ENCODE data around the gene INHA.

INHA gene

DNA sequence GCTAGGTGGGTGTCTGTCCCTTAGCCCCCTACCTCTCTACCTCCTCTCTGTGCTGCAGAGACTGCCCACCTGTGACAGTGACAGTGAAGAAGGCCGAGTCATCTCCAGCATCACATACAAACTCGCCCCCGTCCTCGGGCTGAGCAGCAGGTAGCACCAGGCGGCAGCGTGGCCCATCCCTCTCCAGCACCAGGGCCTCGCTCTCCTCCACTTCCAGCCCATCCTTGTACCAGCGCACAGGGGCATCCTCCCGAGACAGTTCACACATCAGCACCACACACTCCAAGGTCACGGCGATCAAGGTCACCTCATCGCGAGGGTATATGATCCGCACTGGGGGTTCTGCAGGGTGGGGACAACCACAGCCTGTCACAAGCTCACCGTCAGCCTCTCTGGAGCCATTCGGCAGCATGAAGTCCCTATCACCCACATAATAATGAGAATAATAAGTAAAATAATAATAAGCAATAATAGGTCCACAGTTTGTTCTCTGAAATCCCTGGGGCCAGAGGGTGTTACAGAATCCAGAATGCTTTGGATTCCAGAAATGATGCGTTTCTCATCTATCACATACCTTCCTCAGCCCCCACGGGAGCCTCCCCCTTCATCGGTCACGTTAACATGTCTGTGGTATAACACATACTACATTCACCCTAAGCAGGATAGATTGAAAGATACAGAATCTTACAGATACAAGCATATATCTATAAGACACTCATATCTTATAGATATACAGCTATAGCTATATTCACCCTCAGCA, 12.8 kb upstream of the INHA start:
- no peak for DNase-seq

DNA sequence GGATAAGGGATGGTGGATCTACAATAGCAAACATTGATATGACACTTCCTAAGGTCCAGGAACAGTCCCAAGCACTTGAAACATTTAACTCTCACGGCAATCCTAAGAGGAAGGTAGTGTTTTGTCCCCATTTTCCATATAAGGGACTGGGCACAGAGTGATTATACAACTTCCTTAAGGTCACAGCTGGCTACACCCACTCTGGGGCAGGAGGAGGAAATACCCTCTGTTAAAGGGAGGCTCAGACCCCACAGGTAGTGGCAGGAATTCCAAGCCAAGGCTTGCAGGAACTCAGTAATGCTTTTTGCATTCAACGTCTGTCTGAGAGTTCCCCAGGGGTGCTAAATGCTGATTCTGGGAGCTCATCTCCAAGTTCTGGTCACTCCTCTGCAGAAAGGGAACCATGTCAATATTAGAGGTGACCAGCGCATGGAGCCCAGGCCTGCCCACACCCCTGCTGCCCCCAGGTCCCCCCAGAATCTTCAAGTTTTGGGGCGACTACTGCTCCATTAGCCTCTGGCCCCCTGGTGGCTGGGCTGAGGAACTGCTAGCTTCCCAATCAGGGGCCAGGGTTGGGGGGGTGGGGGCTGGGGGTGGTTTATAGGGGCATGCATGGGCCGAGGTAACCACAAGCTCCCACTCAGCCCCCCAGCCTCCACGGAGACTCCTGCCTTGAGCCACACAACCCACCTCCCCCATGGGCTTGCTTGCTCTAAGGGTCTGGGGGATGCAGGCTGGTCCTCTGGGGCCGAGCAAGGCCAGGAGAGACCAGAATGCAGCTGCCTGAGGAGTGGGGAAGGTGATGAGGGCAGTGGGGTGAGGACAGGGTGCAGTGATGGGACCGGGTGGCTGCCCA, 11.8 kb upstream of the INHA start:
- DNase-seq: no peak

DNA sequence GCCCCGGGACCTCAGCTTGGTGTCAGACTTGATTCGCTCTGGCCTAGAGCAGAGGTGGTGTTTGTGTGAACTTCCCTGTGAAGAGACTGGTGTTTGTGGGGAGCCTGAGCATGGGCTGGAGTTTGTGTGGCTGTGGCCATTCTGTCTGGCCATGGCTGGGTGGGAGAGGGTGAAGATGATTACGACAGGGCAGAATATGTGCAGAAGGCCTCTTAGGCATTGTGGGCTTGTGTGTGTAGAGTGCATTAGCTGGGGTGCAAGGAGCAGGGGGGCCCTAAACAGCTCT, 11.3 kb upstream of the INHA start:
- DNase-seq: no peak

DNA sequence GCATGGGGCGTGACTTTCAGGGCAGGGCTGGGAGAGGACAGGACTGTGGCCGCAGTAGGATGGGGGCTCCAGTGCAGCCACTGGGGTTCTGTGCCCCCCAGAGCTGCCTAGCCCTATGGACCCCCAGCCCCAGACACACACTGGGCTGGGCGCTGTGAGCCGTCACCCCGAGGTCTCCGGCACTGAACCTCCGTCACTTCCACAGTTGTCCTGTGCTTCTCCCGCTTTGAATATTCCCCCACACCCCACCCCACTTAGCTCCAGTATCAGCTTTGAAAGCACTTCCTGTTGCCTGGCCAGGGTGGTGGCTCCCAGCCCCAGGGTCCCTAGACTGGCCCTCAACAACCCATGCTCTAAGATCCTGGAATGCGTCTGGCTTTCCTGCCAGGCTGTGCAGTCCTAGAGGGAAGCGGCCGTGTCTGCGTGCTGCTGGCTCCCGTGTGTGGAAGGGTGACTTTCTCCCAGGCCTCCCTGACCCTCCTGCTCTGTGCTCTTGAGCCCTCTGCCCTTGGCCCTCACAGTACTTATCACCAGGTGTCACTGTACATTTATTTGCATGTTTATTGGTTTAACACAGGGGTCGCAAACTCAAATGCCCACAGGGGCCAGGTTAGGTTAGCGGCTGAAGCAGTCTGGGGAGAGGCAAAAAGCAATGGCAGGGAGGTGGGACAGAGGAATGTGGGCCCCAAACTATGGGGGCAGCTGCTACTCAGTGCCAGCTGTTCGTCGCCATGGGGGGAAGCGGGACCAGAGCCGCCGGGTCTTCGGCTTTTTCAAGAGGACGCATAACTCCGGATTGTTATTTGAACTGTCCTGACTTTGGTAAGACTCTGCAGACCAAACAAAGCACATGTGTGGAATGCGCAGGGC, 10.7 kb upstream of the INHA start:
- no peak for DNase-seq

DNA sequence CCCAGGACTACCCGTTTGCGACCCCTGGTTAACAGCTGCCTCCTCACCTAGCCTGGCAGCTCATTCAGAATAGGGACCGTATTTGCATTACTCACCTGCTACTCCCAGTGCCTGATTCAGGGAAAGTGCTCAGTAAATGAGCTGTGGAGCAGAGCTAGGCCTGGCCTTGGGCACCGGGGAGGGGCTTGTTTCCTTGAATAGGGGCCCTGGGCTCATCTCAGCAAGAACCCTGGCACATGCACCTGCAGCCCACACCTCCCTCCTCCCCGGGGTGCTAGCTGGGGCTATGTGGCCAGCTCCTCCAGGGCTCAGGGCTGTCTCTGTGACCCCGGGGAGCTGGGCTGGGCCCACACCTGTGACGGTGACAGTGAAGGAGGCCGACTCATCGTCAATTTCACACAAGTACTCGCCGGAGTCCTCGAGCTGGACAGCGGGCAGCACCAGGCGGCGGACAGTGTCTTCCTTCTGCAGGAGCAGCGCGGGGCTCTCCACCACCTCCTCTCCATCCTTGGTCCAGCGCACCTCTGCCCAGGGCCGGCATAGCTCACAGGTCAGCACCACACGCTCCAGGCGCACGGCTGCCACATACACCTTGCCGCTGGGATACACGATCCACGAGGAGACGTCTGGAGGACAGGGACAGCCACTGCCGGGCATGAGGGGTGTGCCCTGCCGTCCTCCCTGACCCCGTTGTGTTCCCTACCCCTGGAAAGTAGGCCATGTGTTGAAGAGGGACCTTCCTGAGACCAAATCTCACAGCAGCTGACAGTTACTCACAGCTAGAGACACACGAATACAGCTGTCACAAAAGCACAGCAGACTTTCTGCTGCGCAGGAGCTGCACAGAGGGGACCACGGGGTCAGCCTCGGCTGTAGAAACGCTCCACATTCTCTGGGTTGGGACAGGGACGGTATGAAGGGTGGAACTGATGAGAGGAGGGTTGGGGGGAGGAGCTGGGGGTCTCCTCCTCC, 9.8 kb upstream of the INHA start:
- DNase-seq: no peak

DNA sequence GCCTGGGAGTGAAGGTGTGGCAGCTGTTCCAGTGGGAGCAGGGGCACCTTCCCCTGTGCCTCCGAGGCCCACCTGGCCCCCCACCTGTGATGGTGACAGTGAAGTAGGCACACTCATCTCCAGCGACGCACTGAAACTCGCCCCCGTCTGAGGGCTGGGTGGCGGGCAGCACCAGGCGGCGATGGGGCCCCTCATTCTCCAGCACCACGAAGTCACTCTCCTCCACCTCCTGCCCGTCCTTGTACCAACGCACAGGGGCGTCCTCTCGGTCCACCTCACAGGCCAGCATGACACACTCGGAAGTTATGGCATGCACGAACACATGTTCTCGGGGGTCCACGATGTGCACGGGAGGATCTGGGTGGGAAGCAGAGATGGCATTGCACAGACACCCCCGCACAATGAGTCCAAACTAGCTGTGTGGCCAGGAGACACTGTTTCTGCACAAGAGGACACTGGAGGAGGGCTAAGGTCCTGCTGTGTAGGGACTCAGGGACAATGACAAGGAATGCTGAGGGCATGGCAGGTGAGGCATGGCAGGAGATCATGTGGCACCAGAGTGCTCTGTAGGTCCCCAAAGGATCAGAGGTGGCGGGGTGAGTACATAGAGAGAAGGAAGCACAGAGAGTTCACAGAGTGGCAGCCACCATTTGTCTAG, 8.7 kb upstream of the INHA start:
- DNase-seq: no peak

DNA sequence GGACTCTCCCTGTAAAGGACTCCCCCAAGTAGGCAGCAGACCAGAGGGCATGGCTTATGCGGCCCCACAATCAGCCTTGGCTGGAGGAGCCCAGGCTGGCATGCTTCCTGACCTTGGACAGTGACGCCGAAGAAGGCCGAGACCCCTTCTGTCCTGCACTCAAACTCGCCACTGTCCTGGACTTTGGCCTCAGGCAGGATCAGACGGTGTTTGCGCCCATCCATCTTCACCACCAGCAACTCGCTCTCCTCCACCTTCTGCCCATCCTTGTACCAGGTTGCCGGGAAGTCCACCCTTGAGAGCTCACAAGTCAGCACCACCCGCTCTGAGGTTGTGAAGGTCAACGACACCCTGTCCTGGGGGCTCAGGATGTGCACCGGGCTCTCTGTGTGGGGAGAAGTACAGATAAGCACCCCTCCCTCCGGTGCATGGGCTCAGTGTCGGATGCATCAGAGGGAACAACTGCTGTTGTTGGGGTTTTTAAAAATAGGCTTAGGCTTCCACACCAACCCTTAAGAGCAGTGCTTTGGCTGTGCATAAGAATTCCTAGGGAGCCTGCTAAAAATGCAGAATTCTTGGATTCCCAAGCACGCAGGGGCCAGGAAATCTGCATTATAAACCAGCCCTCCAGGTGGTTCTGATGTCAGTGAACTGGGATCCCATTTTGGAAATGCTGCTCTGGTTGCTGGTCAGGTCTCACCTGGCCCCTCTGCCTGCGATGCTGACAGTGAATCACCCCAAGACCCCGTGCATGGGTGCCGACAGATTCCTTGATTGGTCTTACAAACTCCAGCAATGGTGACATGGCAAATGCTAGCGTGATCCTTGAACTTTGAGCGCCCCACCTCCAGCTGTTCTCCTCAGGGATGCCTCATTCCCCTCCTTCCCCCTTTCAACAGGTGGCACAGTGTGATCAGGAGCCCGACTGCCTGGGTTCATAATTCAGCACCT, 6.7 kb upstream of the INHA start:
- DNase-seq: no peak

DNA sequence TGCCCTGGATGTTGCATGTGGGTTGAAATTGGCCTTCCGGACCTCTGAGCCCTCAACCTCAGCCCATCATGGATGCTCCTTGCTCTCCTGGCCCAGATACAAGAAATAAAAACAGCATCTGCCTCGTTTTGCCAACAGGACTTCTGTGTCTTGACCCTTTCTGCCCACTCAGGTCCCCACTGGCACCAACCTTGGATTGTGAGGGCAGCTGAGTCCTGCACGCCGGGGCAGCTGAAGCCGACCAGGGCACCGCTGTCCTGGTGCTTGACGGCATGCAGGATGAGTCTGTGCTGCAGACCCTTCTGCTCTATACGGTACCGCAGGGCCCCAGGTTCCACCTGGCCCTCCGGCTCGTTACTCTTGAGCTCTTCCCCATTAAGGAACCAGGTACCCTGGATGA, 5.5 kb upstream of the INHA start:
- DNase-seq: no peak

DNA sequence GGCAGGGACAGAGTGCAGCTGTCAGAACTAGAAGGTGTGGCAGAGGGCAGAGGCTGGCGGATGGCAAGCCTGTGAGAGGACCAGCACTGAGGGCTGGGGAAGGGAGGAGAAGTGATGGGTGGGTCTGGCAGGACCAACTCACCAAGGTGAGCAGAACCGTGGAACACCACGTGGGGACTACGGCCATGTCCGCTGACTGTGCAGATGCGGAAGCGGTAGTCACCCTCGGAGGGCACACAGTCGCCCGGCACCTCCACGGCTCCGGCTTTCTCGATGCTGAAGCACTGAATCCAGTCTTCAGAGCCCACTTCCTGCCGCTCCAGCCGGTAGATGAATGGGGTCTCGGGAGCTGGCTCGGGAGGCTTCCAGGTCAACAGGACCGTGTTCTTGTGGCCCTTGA, 5.0 kb upstream of the INHA start:
- DNase-seq: no peak

DNA sequence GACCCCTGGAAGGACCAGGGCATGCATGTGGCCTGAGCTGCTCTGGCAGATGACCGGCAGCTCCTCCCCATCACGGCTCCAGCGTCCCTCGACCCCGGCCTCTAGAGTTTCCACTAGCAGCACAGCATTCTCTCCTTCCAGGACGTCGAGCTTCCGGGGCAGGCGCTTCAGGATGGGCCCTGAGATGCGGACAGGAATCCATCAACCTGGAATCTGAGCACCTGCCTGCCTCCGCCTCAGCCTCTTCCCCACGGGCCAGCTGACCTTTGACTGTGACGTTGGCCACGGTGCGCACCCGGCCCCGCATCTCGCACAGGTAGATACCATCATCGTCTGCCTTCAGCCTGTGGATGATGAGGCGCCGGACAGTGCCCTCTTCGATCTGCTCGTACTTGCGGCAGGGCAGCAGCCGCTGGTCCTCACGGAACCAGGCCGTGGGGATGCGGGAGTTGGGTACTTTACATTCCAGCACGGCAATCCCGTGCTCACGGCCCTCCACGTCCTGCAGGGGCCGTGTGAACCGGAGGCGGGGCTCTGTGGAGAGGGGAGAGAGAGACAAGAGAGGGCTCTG, 4.2 kb upstream of the INHA start:
- DNase-seq: no peak

DNA sequence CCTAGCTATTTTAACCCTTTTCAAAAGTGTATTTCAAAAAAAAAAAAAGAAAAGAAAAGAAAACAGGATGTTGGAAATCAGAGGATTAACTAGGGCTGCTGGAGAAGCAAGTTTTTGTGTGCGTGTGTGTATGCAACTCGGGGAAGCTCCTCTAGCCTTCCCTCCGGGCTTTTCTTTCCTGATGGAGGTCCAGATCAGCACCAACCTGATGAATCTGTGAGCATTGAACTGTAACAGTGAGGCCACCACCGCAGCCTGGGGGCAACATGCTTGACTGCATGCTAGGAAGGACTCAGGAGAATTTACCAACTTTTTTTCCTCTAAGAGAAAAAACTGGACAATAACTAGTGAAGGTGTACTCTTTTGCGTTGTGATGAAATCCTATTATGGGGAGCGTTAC, 3.1 kb upstream of the INHA start:
- no peak for DNase-seq

DNA sequence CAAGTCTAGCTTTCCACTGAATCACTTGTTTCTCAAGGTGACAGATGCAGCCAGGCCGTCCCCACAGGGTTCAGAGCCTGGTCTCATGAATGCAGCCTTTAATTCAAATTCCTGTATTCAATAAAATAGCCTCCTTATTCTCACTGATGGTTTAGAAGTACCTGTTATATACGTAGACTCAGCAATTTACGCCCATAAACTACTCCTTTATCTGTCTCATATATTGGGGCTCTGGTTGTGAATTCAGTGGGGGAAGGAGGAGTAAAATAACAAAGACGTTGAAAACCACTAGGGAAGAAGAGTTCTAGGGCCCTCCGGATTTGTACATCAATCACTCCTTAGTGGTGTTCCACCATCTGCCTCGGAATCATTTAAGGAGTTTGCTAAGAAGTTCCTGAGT, 2.5 kb upstream of the INHA start:
- DNase-seq: no peak

DNA sequence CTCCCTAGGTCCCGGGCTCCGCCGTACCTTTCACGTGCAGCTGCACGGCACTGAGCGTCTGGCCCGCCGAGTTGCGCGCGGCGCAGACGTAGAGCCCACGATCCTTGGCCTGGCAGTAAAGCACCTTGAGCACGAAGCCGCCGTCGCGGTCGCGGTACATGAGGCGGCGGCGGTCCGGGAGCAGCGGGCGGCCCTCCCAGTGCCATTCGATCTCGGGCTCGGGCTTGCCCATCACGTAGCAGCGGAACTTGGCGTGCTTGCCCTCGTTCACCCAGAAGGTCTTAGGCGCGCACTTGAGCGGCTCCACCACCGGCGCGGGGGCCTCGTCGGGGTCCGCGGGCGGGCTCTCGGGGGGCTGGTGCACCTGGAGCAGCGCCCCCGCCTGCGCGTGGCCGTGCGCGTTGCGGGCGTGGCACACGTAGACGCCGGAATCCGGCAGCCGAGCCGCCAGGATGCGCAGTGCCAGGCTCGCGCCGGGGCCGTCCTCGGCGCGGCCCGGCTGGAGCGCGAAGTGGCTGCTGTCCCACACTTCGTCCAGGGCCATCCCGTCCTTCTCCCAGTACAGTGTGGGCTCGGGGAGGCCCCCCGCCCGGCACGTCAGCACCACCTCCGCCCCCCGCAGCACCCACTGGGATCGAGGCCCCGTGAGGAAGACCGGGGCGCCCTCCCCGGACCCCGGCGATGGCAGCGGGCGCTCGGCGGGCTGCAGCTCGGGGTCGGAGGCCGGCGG, 1.8 kb upstream of the INHA start:
- DNase-seq: no peak

DNA sequence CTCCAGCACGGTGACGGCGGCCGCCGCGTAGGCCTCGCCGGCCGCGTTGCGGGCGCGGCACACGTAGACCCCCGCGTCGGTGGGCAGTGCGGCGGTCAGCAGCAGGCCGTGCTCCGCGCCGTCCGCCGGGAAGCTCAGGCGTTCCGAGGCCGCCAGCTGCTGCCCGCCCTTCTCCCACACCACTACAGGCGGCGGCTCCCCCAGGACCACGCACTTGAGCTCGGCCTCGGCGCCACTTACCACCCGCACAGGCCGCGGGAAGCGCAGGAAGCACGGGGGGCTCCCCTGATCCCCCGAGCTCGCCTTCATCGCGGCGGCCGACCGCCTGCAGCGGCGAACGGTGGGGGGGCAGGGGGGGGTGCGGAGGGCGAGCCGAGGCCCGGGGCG, 1.2 kb upstream of the INHA start:
- no peak for DNase-seq

DNA sequence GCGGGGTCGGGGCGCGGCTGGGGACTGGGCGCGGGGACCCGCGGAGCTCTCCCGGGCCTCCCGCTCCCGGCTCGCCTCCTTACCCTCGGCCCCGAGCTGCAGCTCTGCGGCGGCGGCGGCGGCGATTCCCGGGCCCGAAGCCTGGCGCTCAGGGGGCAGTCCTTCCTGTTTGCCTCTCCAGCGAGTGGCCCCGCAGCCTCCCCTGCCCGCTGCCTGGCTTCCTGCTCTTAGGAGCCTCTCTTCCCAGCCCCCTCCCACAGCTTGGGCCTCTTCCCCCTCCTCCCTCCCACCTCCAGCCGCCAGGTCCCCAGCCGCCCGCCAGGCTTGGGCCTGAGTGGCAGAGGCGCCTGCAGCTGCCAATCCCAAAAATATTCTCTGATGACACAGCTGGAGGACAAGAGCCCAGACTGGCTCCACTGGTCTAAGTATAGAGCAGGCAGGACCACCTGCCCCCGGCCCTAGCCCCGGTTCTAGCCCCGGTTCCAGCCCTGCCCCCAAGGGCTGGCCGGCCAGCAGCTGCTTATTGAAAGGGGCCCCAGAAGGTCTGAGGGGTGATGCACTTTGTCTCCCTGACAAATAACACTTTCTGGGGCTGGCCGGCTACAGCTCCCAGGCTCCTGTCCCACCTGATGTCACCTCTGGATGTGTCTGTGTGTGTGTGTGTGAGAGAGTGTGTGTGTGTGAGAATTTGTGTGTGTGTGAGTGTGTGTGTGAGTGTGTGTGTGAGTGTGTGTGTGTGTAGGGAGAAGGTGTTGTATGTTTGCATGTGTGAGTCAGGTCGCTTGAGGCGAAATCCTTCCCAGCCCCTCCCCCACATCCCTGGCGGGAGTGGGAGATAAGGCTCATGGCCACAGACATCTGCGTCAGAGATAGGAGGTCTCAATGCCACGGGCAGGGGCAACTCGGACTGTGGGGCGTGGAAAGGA, 536 bp upstream of the INHA start, which contains the start of gene OBSL1:
Gene OBSL1, minus strand, starts transcription at position 229 of the 926 bp plus-strand sequence. CDS start 307 bp downstream, outside the sequence.
- no peak for DNase-seq

DNA sequence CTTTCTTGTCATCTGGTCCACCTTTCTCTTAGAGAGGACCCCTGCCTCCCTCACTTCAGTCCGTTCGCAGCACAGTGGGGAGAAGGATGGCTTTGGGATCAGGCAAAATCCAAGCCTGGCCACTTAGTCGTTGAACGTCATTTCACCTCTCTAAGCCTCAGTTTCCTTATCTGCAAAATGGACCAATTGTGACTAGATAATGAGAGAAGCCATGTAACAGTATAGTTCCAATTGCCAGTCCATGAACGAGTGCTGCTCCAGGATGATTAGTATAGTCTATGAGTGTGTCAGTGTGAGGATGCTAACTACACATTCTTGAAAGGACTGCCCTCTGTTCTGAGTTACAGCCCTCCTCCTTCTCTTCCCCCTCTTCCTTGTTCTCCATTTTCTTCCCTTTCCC, 1.1 kb downstream of the INHA start:
- no peak for DNase-seq

DNA sequence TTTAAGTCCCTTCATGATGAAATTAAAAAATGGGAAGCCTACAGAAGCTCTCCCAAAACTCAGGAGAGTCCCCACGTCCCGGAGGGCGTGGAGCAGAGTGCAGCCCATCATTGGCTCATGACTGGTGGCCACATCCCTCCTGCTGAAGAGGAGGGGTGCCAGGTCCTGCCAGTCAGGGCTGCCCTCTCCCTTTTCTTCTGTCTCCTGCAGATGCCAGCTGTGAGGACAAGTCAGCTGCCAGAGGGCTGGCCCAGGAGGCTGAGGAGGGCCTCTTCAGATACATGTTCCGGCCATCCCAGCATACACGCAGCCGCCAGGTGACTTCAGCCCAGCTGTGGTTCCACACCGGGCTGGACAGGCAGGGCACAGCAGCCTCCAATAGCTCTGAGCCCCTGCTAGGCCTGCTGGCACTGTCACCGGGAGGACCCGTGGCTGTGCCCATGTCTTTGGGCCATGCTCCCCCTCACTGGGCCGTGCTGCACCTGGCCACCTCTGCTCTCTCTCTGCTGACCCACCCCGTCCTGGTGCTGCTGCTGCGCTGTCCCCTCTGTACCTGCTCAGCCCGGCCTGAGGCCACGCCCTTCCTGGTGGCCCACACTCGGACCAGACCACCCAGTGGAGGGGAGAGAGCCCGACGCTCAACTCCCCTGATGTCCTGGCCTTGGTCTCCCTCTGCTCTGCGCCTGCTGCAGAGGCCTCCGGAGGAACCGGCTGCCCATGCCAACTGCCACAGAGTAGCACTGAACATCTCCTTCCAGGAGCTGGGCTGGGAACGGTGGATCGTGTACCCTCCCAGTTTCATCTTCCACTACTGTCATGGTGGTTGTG, 2.6 kb downstream of the INHA start:
- no peak for DNase-seq

Data from activated CD4-positive, alpha-beta T cell treated with anti-CD3 and anti-CD28 coated beads, Interleukin-2, amount 50 U/mL, for 4 hours (primary cell).